ENCODE data around the gene CAMKK2. TPM values are rescaled to one million over a fixed set of nuclear protein-coding genes. Genes with fewer than 3 reads are reported as not detected.

CAMKK2 gene
- total RNA-seq, 1 experiment from 2014 or later, result 24.7 TPM

- Mint-ChIP-seq H3K36me3 (ENCODE audit: insufficient read depth in 1 of 3, low read depth in 3 of 3) (peaks cover 42 to 74% (median 69%) of the 10 kb centered on the region in 3 experiments), H3K4me1 (no peaks in the 10 kb centered on the region), H3K27me3 (ENCODE audit: low read depth) (no peaks in the 10 kb centered on the region), H3K27ac (peak overlapping the region in 1 of 3 experiments; percentile 60; a peak in 1 of 7 replicates), H3K9me3 (no peaks in the 10 kb centered on the region), H3K4me3 (no peak overlapping the region)
- Histone ChIP-seq H3K27me3 (ENCODE audit: insufficient read depth, low read length) (no peaks in the 10 kb centered on the region), H3K4me2 (ENCODE audit: insufficient read depth, insufficient read length, low read length) (no peak overlapping the region), H3K79me1 (ENCODE audit: insufficient read depth, low read depth, low read length, poor library complexity, severe bottlenecking) (no peaks in the 10 kb centered on the region), H3K4ac (ENCODE audit: low read depth, low read length) (no peak overlapping the region), H3K56ac (ENCODE audit: insufficient read length, low read depth, low read length) (no peak overlapping the region), H3K18ac (ENCODE audit: insufficient read length, low read depth, low read length) (no peak overlapping the region), H4K8ac (replicated peaks; ENCODE audit: insufficient read length, low read depth, low read length) (no peak overlapping the region), H2BK15ac (ENCODE audit: low read depth, low read length) (no peak overlapping the region), H3K23ac (ENCODE audit: insufficient read length, low read depth, low read length) (no peak overlapping the region), H3K79me2 (ENCODE audit: insufficient read depth, low read length) (no peaks in the 10 kb centered on the region), H3K23me2 (ENCODE audit: insufficient read length, low read depth, low read length, poor library complexity, severe bottlenecking) (no peaks in the 10 kb centered on the region), H3T11ph (ENCODE audit: low read length) (no peak overlapping the region), H4K20me1 (ENCODE audit: control insufficient read depth, insufficient read depth, insufficient read length) (no peaks in the 10 kb centered on the region), H2BK20ac (ENCODE audit: low read depth, low read length, poor library complexity, severe bottlenecking) (no peak overlapping the region), H2BK12ac (ENCODE audit: insufficient read length, low read depth, low read length) (no peak overlapping the region), H2AK5ac (ENCODE audit: insufficient read length, low read length) (no peak overlapping the region), H2BK120ac (ENCODE audit: low read depth, low read length, poor library complexity, severe bottlenecking) (no peak overlapping the region), H2BK5ac (ENCODE audit: insufficient read length, low read length) (no peak overlapping the region), H3K14ac (ENCODE audit: insufficient read depth, low read length) (no peak overlapping the region), H3K9ac (ENCODE audit: extremely low read depth, insufficient read length, low read length) (no peak overlapping the region), H3K9me3 (ENCODE audit: control insufficient read depth, low read depth, low read length) (no peaks in the 10 kb centered on the region), H4K91ac (ENCODE audit: insufficient read length, low read depth, low read length) (no peak overlapping the region), H4K5ac (ENCODE audit: insufficient read length, low read depth, low read length) (no peak overlapping the region), H2AFZ (ENCODE audit: low read length) (no peak overlapping the region), H3K27ac (ENCODE audit: insufficient read length, low read depth, low read length) (no peak overlapping the region), H3K4me1 (ENCODE audit: insufficient read depth, low read length) (no peaks in the 10 kb centered on the region)
- no CpG with 5 or more reads among the region's 15 CpGs for WGBS (ENCODE audit: extremely low coverage, insufficient read length, low lambda C conversion rate)
- TF ChIP-seq CTCF (conservative IDR thresholded peaks at IDR 0.05), result no peak
- no peak for DNase-seq
Observed at GRCh38 chr12:121253638-121254335, 42.7 kb downstream of the CAMKK2 start.
